Neural progenitor cell (in vitro differentiated cells): Measurements from ENCODE around the gene RMDN3. TPM values are rescaled to one million over a fixed set of nuclear protein-coding genes. Genes with fewer than 3 reads are reported as not detected.
A peak's percentile ranks its signal among the peaks of the same experiment; 100 is the strongest.

ENCODE experiments used
- DNase-seq: peaks from one replicate; pipeline ENCODE4 v3.0.0-alpha.2; 2016; ENCODE audit warnings: low spot score
- H2AFZ ChIP-seq: fragments of 200-600 bp; sonication (generic); replicated peaks from 2 replicates; pipeline ENCODE4 v1.6.1; 2016; ENCODE audit warnings: antibody characterized with exemption
- H3F3A ChIP-seq: fragments of 200-600 bp; sonication (generic); 2 replicates; pipeline ENCODE4 v1.6.1; 2016; ENCODE audit warnings: antibody characterized with exemption, low read depth
- H3K27ac ChIP-seq: fragments of 200-600 bp; sonication (generic); 2 replicates; pipeline ENCODE4 v1.5.1; 2016; ENCODE audit warnings: mild to moderate bottlenecking
- H3K27me3 ChIP-seq: fragments of 200-600 bp; sonication (generic); 2 replicates; pipeline ENCODE4 v1.6.1; 2016; ENCODE audit warnings: mild to moderate bottlenecking, moderate library complexity
- H3K36me3 ChIP-seq: fragments of 200-600 bp; sonication (generic); 2 replicates; pipeline ENCODE4 v1.5.1; 2016
- H3K4me1 ChIP-seq: fragments of 200-600 bp; sonication (generic); 2 replicates; pipeline ENCODE4 v1.6.1; 2016; ENCODE audit warnings: mixed run types
- H3K4me2 ChIP-seq: fragments of 200-600 bp; sonication (generic); 2 replicates; pipeline ENCODE4 v1.6.1; 2016
- H3K4me3 ChIP-seq: fragments of 200-600 bp; sonication (generic); 2 replicates; pipeline ENCODE4 v1.5.1; 2016
- H3K79me2 ChIP-seq: fragments of 200-600 bp; sonication (generic); 2 replicates; pipeline ENCODE4 v1.6.1; 2016; ENCODE audit warnings: low read depth
- H3K9ac ChIP-seq: fragments of 200-600 bp; sonication (generic); 2 replicates; pipeline ENCODE4 v1.6.1; 2016
- H3K9me3 ChIP-seq: fragments of 200-600 bp; sonication (generic); 2 replicates; pipeline ENCODE4 v1.5.1; 2016; ENCODE audit warnings: low read depth
- H4K20me1 ChIP-seq: fragments of 200-600 bp; sonication (generic); 2 replicates; pipeline ENCODE4 v1.6.1; 2016; ENCODE audit warnings: low read depth
- H3K27ac Mint-ChIP-seq: 3 replicates; pipeline ENCODE4 v1.8.0; 2021; ENCODE audit warnings: mixed read lengths
- H3K27me3 Mint-ChIP-seq: 2 replicates; pipeline ENCODE4 v1.8.0; 2022; ENCODE audit warnings: low read depth, mild to moderate bottlenecking, inconsistent platforms, moderate library complexity, mixed read lengths; ENCODE audit not compliant: insufficient read depth
- H3K36me3 Mint-ChIP-seq: 3 replicates; pipeline ENCODE4 v1.8.0; 2021; ENCODE audit warnings: mixed read lengths
- H3K4me1 Mint-ChIP-seq: 3 replicates; pipeline ENCODE4 v1.8.0; 2021; ENCODE audit warnings: mixed read lengths
- H3K4me3 Mint-ChIP-seq: 3 replicates; pipeline ENCODE4 v1.8.0; 2021; ENCODE audit warnings: mild to moderate bottlenecking, moderate library complexity, mixed read lengths
- H3K9me3 Mint-ChIP-seq: 3 replicates; pipeline ENCODE4 v1.8.0; 2020; ENCODE audit warnings: mixed read lengths
- CTCF ChIP-seq: fragments of 200-600 bp; sonication (generic); IDR thresholded peaks from 2 replicates; pipeline ENCODE4 v1.5.1; 2017; ENCODE audit warnings: antibody characterized with exemption, mild to moderate bottlenecking
- EZH2 ChIP-seq: fragments of 200-600 bp; sonication (generic); IDR thresholded peaks from 2 replicates; pipeline ENCODE4 v1.6.1; 2017; ENCODE audit warnings: antibody characterized with exemption, mild to moderate bottlenecking, moderate library complexity
- EZH2phosphoT487 ChIP-seq: fragments of 200-600 bp; sonication (generic); IDR thresholded peaks from 2 replicates; pipeline ENCODE4 v1.6.1; 2017; ENCODE audit warnings: antibody characterized with exemption
- total RNA-seq: library from RNA; depleted of rRNA; stranded (reverse); fragments of >200 nt; gene quantifications from 2 replicates; pipeline ENCODE4 v1.2.3, GENCODE V29; 2015; ENCODE audit warnings: low replicate concordance

The RMDN3 gene
- total RNA-seq, 1 donor from 2014 or later: 13.2 TPM

GRCh38 chr15:40782609-40783227 is 27.7 kb upstream of the RMDN3 start:
- no peak overlapping the region for H3K27ac Mint-ChIP-seq
- no peak overlapping the region for H3K4me3 Mint-ChIP-seq
- H3K4me1 Mint-ChIP-seq: no peaks in the 10 kb centered on the region
- Histone ChIP-seq H3K79me2 (no peaks in the 10 kb centered on the region), H3K9ac (no peak overlapping the region), H3K27me3 (no peaks in the 10 kb centered on the region), H3F3A (peaks cover 3% of the 10 kb centered on the region), H3K4me2 (no peak overlapping the region), H3K9me3 (no peaks in the 10 kb centered on the region), H3K4me3 (no peak overlapping the region), H3K4me1 (peaks cover 5% of the 10 kb centered on the region), H2AFZ (no peak overlapping the region), H3K27ac (no peak overlapping the region), H3K36me3 (no peaks in the 10 kb centered on the region), H4K20me1 (peaks cover 15% of the 10 kb centered on the region)
- TF ChIP-seq CTCF (peak; percentile 61), EZH2phosphoT487 (no peak), EZH2 (no peak)
- H3K27me3 Mint-ChIP-seq: no peaks in the 10 kb centered on the region
- peak; percentile 79 for DNase-seq
- H3K36me3 Mint-ChIP-seq: peaks cover 11% of the 10 kb centered on the region
- H3K9me3 Mint-ChIP-seq: no peaks in the 10 kb centered on the region

- no peak for DNase-seq
- Mint-ChIP-seq H3K4me1 (no peaks in the 10 kb centered on the region), H3K27ac (peak overlapping the region; percentile 7), H3K27me3 (no peaks in the 10 kb centered on the region), H3K4me3 (no peak overlapping the region), H3K9me3 (no peaks in the 10 kb centered on the region), H3K36me3 (peaks cover 25% of the 10 kb centered on the region)
- H3K4me2 ChIP-seq: no peak overlapping the region
- TF ChIP-seq EZH2phosphoT487 (no peak), EZH2 (no peak), CTCF (no peak)
- H3K4me1 ChIP-seq: no peaks in the 10 kb centered on the region
- H3K9ac ChIP-seq: no peak overlapping the region
- H3K4me3 ChIP-seq: no peak overlapping the region
- no peak overlapping the region for H2AFZ ChIP-seq
- H3K36me3 ChIP-seq: no peaks in the 10 kb centered on the region
- no peaks in the 10 kb centered on the region for H3K79me2 ChIP-seq
- no peak overlapping the region for H3K27ac ChIP-seq
- H3F3A ChIP-seq: no peaks in the 10 kb centered on the region
- no peaks in the 10 kb centered on the region for H3K9me3 ChIP-seq
- no peaks in the 10 kb centered on the region for H3K27me3 ChIP-seq
- H4K20me1 ChIP-seq: no peaks in the 10 kb centered on the region
Measured at GRCh38 chr15:40776537-40777141, 21.6 kb upstream of the RMDN3 start.

GRCh38 chr15:40775740-40776536 is 20.9 kb upstream of the RMDN3 start:
- no peaks in the 10 kb centered on the region for H4K20me1 ChIP-seq
- Mint-ChIP-seq H3K9me3 (no peaks in the 10 kb centered on the region), H3K4me3 (no peak overlapping the region), H3K36me3 (peaks cover 25% of the 10 kb centered on the region), H3K27me3 (peaks cover 3% of the 10 kb centered on the region), H3K4me1 (no peaks in the 10 kb centered on the region), H3K27ac (no peak overlapping the region)
- no peaks in the 10 kb centered on the region for H3K27me3 ChIP-seq
- H3K9ac ChIP-seq: no peak overlapping the region
- H3K4me1 ChIP-seq: no peaks in the 10 kb centered on the region
- H3K9me3 ChIP-seq: no peaks in the 10 kb centered on the region
- DNase-seq: no peak
- no peak overlapping the region for H2AFZ ChIP-seq
- no peaks in the 10 kb centered on the region for H3K79me2 ChIP-seq
- H3K27ac ChIP-seq: no peak overlapping the region
- H3K4me2 ChIP-seq: no peak overlapping the region
- H3K36me3 ChIP-seq: no peaks in the 10 kb centered on the region
- no peak overlapping the region for H3K4me3 ChIP-seq
- H3F3A ChIP-seq: no peaks in the 10 kb centered on the region
- TF ChIP-seq EZH2 (no peak), EZH2phosphoT487 (no peak), CTCF (no peak)
